EL (cell line): Measurements from ENCODE around the gene MTCL1.
A peak's percentile ranks its signal among the peaks of the same experiment; 100 is the strongest.

Experiments used
- DNase-seq: peaks from one replicate; pipeline ENCODE4 v3.0.0-alpha.2; 2016

The MTCL1 gene

DNA sequence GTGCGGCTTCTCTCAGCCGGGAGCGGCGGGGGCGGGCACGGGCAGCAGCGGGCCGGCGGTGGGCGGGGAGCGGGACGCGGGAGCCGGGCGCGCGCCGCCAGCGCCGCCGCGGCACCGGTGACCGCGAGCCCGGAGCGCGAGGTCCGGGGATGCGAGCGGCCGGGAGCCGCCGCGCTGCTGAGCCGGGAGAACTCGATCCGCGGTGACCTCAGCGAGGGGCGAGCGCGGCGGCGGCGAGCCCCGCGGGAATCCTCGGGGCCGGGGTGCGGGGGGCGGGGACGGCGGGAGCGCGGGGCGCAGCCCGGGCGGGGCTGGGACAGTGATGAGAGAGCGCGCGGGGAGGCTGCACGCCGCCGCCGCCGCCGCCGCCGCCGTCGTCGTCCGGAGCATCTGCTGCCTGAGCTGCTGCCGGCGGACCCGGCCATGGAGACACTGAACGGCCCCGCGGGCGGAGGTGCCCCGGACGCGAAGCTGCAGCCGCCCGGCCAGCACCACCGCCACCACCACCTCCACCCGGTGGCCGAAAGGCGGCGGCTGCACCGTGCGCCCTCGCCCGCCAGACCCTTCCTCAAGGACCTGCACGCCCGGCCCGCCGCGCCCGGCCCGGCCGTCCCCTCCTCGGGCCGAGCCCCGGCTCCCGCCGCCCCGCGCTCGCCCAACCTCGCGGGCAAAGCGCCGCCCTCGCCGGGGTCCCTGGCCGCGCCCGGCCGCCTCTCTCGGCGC lies at the start of gene MTCL1:
TSS of gene MTCL1 (plus strand) at position 319 of the 723 bp plus-strand sequence. CDS start at position 424, 105 bp downstream.
- peak; percentile 74 for DNase-seq

DNA sequence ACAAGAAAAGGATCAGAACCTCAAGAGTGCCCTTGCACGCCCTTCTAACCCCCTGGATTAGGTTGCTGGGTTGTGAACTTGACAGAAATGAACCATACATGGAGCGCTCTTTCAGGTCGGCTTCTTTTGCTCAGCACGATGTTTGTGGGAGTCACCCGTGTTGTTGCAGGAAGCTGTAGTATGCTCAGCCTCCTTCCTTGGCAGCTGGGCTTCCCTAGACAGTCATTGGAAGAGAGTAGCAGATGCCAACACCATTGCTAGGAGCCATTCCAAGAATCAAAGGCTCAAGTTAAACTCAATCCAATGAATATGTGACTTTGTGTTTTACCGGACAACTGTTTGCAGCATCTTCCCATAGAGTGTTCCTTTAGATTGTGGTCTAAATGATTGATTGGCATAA lies 49.1 kb upstream of the MTCL1 start:
- DNase-seq, result no peak

GRCh38 chr18:8657050-8657820 lies 48.1 kb upstream of the MTCL1 start:
- DNase-seq, result no peak

DNA sequence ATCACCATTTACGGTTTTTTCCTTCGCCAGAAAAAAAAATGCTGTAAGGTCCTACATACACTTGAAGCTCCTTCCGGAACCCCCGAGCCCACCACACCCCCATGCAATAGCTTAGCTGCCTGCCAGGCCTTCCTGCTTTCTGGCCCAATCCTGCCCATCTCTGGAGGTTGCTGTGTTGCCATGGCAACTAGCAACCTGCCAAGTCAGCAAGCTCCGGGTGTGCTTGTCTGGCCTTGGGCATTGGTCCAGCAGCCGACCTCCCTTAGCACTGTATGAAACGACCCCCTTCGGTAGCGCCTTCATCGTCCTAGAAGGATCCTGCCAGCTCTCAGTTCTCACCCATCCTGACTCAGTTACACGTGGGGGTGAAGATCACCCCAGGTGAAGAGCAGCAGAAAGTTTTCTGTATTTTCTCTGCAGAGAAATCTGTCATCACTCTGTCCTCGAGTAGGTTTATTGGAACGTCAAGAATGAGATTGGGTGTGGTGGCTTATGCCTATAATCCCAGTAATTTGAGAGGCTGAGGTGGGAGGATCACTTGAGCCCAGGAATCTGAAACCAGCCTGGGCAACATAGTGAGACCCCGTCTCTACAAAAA lies 47.4 kb upstream of the MTCL1 start:
- DNase-seq, result peak; percentile 40

DNA sequence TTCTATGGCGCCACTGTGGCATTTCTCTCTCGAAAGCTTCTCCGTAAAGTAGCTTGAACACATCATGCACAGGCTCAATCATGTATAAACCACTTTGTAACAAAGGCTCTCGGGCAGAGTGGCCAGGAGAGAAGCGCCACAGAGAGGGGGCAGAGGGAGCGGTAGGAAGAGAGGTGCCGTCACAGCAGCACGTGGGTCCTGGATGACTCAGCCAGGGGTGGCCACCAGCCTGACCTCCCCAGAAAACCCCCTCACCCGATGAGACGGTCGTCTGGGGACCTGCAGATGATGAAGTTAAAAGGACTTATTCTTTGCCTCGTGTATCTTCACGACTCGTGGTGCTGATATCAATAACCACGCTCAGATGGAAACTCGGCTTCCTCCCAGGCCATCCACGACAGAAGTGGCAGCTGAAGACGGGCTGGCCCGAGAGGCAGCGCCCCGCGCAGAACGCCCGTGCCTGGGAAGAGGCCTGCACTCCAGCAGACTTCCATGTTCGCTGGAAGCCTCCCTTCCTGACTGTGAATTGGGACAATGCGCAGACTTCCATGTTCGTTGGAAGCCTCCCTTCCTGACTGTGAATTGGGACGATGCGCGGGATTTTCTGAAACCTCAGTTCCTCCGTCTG lies 46.4 kb upstream of the MTCL1 start:
- no peak for DNase-seq

- DNase-seq, result no peak
Measured at GRCh38 chr18:8659609-8660242, 45.6 kb upstream of the MTCL1 start.

GRCh38 chr18:8660316-8660715 lies 45.0 kb upstream of the MTCL1 start:
- DNase-seq, result no peak

- DNase-seq, result no peak
Measured at GRCh38 chr18:8661754-8662559, 43.4 kb upstream of the MTCL1 start.

- no peak for DNase-seq
Measured at GRCh38 chr18:8662560-8663255, 42.6 kb upstream of the MTCL1 start.

GRCh38 chr18:8667846-8668245 lies 37.5 kb upstream of the MTCL1 start:
- DNase-seq, result no peak

DNA sequence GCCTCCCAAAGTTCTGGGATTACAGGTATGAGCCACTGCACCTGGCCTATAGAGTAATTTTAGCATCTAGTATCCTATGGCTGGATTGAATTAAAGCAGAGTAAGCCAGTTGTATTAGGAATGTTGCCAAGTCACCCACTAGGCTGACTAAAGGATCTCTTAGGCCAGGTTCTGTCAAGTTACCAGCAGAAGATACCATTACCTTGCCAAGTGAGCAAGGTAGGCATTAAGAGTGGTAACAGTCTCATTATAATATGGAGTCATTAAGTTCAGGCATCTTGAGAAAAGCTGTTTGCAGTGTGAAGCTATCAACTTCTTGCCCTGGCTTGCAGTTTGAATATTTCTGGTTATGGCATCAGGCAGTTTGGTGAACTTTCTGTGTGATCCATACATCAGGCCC lies 37.0 kb upstream of the MTCL1 start:
- DNase-seq, result no peak

DNA sequence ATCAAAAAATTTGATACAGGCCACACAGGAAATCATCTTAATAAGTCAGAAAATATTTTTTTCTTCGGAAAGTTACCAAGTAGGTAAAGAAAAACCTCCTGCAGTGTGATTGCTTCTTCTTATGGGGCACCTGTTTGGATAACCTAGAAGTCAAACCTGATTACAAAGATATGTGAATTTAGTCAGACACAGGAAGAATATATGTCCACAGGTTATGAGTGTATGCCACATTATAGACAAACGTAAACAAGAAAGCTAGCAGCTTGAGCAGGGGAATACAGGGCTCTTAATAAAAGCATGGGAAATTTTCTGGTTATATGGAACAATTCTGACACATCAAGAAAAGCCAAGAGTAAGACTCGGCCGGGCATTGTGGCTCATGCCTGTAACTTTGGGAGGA lies 35.8 kb upstream of the MTCL1 start:
- DNase-seq, result no peak

DNA sequence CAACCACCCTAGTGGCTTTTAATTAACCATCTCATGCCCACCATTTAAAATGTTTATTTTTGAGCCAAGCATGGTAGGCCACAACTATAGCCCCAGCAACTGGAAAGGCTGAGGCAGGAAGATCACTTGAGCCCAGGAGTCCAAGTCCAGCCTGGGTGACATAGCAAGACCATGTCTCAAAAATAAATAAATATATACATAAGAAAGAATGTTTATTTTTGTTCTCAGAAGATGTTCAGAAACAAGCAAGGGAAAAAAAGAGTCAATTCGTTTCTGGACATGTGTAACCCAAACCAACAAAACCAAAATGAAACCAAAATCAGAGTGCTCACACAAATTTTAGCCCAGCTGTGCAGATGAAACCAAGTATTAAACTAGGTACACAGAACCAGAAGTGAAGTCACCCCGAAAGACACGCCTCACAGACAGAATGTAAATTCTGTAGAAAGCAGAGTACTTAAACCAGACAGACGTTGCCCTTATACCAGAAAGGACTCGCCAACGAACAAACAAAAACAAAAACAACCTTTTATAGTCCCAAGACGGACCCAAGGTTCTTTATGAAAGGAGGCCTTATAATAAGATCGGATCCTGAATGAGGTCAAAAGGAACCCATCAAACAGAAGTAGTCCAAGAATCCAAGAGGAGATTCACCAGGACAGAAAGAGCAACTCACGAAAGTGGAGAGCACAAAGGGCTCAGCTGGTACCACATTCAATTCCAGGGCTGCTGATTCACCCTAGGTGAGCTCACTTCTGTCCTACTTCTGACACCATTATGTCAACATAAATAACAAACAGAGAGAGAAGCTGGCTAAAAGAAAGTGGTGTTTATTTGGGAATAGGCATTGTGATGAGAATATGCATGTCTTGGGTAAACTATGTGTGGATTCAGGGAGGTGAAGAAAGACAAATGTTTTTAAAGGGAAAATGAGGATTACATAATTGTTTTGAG lies 31.8 kb upstream of the MTCL1 start:
- DNase-seq, result peak; percentile 10

- no peak for DNase-seq
Measured at GRCh38 chr18:8675057-8675456, 30.3 kb upstream of the MTCL1 start.

GRCh38 chr18:8681196-8681595 lies 24.2 kb upstream of the MTCL1 start:
- no peak for DNase-seq

DNA sequence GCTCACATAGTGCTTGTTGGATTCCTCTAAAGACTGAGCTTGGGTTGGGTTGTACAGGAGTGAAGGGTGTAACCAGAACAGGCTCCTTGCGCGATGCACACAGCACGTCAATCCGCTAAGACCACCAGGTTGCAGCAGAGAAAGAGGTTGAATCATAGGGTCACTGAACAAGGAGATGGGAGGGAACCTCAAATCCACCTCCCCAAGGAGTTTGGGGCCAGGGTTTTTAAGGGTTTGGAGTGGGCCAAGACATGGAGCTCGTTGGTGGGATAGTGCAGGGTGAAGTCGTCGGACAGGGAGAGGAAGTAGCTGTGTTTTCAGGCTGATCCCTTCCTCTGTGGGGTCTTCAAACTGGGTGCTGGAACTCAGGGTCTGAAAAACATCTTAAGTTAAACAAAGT lies 20.8 kb upstream of the MTCL1 start:
- DNase-seq, result no peak

- peak; percentile 49 for DNase-seq
Measured at GRCh38 chr18:8685141-8685913, 20.0 kb upstream of the MTCL1 start.

DNA sequence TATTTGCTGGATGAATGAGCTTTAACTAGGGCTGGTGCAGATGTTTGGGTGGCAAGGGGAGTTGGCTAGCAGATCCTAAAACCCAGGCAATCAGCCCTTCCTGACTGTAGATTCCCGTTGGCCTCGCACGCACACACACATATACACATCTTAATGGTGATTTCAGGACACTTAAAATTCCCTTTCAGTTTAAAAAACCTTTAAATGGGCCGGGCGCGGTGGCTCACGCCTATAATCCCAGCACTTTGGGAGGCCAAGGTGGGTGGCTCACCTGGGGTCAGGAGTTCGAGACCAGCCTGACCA lies 19.5 kb upstream of the MTCL1 start:
- DNase-seq, result no peak

- no peak for DNase-seq
Measured at GRCh38 chr18:8686611-8687010, 18.7 kb upstream of the MTCL1 start.
